Ecto neural progenitor cell (in vitro differentiated cells): Measurements from ENCODE around the gene GRM7.

Experiments
- DNase-seq: peaks from one replicate; pipeline ENCODE4 v3.0.0-alpha.2; 2018; ENCODE audit warnings: low spot score

The GRM7 gene

GRCh38 chr3:7400360-7400759, 539.4 kb downstream of the GRM7 start:
- no peak for DNase-seq

- no peak for DNase-seq
Measured at GRCh38 chr3:7401418-7401817, 540.5 kb downstream of the GRM7 start.

DNA sequence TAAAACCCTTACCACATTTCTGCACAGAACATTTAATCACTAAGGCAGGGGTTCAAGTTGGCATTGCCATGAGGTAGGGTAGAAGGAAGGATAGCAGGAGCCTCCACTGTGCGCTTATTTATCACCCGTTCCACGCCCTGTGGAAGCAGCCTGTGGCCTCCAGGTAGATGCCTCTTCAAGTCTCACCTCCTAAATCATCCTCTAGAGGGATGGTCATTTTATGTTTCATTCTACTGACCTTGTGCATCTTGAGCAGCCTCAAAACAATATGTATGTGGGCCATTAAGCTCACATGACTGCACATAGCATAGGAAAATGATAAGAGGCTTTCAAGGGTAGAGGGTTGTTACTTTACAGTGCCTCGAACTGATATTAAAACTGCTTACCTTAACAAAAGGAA, 546.2 kb downstream of the GRM7 start:
- no peak for DNase-seq

DNA sequence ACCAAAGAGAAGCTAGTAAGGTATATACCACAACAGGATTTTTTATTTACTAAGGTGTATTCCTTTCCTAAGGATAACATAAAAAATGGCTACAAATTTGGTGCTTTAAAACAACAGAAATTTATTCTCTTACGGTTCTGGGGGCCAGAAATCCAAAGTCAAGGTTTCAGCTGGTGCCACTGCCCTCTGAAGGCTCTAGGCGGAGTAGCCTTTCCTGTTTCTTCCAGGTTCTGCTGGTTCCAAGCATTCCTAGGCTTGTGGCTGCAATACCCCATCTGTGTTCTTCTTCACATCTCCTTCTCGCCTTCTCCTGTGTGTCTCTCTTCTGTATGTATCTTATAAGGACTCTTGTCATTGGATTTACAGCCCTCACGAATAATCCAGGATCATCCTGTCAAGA, 549.9 kb downstream of the GRM7 start:
- no peak for DNase-seq

DNA sequence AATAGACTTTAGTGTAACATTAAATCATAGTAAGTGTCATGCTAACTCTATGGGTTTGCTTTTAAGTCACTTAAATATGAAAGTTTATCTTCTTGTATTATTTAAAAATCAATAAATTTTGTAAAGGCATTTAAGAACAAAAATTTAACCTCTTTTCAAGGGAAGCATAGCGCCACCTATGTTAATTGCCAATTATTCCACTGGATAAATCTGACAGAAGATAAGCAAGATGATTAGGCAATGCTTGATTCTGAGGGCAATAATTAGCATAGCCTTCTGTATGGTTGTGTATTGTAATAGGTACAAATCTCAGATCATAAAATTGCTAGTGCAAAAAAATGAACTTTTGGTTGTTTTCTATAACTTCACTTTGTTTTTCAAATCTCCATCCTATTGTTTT, 560.1 kb downstream of the GRM7 start:
- no peak for DNase-seq

- no peak for DNase-seq
Measured at GRCh38 chr3:7423036-7423435, 562.1 kb downstream of the GRM7 start.

GRCh38 chr3:7423995-7424394, 563.1 kb downstream of the GRM7 start:
- DNase-seq: no peak

GRCh38 chr3:7428206-7428718, 567.3 kb downstream of the GRM7 start:
- DNase-seq: no peak

DNA sequence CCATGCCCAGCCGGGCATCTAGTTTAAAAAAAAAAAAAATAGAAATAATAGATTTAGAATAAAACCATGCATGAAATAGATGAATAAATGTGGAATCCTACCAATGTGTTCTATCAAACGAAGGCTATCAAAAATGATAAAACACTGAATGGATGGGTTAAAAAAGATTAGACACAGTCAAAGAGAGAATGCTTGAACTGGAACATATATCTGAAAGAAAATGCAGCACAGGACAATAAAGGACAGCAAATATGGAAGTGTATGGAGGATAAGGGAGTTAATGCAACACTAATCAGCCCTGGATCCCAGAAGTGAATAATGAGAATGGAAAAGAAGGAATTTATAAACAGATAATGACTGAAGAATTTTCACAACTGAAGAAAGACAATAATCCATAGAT, 571.7 kb downstream of the GRM7 start:
- DNase-seq: no peak

DNA sequence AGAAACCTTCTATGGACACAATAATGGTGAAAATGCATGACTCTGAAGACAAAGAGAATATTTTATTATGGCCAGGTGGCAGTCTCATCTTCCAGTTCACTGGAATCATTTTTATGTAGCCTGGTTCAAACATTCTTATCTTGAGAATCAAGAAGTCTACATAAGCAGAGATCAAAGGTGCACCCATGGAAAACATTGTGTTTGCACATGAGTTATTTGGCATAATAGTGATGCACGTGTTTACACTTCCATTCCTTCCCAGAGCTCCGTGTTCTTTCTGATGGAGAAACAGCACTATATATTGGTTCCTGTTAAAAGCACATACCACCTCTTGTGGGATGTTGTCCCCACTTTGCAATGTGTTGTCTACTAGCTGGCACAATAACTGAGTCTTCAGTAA, 572.2 kb downstream of the GRM7 start:
- DNase-seq: no peak

GRCh38 chr3:7436542-7436941, 575.6 kb downstream of the GRM7 start:
- DNase-seq: no peak

GRCh38 chr3:7437231-7437630, 576.3 kb downstream of the GRM7 start:
- DNase-seq: no peak

GRCh38 chr3:7439101-7439680, 578.3 kb downstream of the GRM7 start:
- no peak for DNase-seq

- DNase-seq: no peak
Measured at GRCh38 chr3:7444886-7445285, 584.0 kb downstream of the GRM7 start.

DNA sequence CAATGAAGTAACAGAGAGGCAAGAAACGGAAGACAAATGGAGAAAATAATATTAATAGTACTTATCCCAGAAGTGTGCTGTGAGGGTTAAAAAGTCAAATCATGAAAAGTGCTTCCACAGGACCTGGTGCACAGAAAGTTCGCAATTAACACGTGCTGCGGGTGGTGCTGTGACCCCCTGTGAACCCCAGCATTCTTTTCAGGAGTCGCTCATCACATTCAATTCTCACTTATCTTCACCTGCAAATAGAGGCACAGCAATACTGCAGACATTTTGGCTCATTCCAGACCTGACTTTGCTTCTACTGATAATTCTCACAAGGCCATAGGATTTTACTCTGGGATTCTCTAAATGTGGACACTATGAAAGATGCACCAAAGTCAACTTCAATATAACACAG, 584.4 kb downstream of the GRM7 start:
- DNase-seq: no peak

GRCh38 chr3:7447197-7447769, 586.4 kb downstream of the GRM7 start:
- DNase-seq: no peak

DNA sequence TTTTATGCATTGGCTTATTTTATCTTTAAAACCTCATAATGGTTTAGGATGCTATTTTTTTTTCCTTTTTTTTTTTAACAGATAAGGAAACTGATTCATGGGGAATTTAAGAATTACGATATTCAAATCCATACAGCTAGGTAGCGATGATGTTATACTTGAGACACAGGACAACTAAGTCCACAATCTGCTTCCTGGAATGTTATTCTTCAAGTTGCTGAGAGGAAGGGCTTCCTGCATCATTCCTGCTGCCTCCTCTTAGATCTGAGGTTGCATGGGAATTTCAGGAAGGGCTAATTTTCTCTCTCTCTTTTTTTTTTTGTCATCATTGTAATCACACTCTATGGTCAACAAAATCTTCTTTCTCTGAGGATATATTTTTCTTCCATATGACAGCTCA, 595.5 kb downstream of the GRM7 start:
- no peak for DNase-seq

- DNase-seq: no peak
Measured at GRCh38 chr3:7461202-7461825, 600.4 kb downstream of the GRM7 start.

- no peak for DNase-seq
Measured at GRCh38 chr3:7469866-7470265, 609.0 kb downstream of the GRM7 start.

GRCh38 chr3:7484636-7485035, 623.7 kb downstream of the GRM7 start:
- DNase-seq: no peak

DNA sequence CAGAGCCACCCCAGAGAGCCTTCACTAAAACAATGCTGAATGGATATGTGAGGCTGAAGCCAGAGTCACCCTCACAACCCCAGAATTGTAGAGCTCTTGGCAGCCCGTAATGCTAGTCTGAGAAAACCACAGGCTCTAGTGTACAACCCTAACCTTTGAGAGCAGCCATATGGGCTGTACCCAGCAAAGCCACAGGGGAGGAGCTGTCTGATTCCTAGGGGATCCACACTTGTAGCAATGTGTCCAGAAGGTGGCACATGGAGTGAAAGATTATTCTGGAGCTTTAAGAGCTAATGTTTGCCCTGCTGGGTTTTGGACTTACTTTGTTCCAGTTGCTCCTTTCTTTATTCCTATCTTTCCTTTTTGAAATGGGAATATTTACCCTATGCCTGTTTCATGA, 626.8 kb downstream of the GRM7 start:
- no peak for DNase-seq

DNA sequence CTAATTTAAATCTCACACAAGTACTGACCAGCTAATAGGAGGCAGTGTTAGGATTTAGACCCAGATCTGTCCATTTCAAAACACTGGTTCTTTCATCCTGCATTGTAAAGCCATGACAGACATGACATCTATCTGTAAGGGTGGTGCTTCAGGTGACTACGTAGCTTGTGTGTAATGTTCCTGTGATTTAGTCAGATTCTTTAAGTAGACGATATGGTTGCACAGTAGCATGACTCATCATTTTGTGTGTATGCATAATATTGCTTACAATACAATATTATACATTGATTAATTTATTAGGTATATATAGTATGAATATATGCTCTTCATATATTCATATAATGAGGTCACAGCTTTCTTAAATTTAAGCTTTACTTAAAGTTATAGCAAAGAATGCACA, 628.5 kb downstream of the GRM7 start:
- DNase-seq: no peak

- no peak for DNase-seq
Measured at GRCh38 chr3:7498715-7499114, 637.8 kb downstream of the GRM7 start.

DNA sequence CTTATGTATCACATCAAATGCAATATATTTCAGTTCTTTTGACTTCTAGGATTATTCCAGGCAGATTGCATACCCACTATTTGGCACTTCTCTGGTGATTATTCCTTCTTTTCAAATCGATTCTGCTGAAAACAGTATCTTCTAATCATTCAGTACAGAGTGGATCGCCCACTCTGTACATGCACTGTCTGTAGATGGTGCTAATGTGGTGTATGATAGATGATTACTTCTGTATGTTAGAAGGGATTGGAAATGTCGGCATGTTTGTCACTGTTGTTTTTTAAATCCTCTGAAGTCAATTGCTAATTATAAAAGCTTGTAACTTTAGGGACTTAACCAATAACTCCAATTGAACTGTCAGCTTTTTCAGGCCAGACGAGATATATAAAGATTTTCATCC, 642.5 kb downstream of the GRM7 start:
- DNase-seq: no peak
